Measurements from ENCODE around the gene CLEC4F. TPM values are rescaled to one million over a fixed set of nuclear protein-coding genes. Genes with fewer than 3 reads are reported as not detected.

CLEC4F gene
- total RNA-seq, 1 donor from 2014 or later: not detected

Other genes with a start within 250 kb of the CLEC4F start
- 31.6 and 31.8 TPM in 2 replicates for gene ADD2, start 52.4 kb downstream of the CLEC4F start, total RNA-seq
- gene FIGLA, start 30.0 kb downstream of the CLEC4F start, total RNA-seq: not detected in 2 replicates
- gene CD207, start 15.2 kb upstream of the CLEC4F start, total RNA-seq: not detected in 2 replicates
- 6.3 and 8.6 TPM in 2 replicates for gene VAX2, start 80.0 kb upstream of the CLEC4F start, total RNA-seq
- 4.3 and 4.6 TPM in 2 replicates for gene ATP6V1B1, start 115.3 kb upstream of the CLEC4F start, total RNA-seq
- gene ANKRD53, start 158.0 kb upstream of the CLEC4F start, total RNA-seq: 1.2 and 1.7 TPM in 2 replicates
- 57.2 and 58.4 TPM in 2 replicates for gene TEX261, start 174.3 kb upstream of the CLEC4F start, total RNA-seq
- 51.9 and 70.3 TPM in 2 replicates for gene NAGK, start 248.0 kb upstream of the CLEC4F start, total RNA-seq